ENCODE results near the gene NTM.

The NTM gene

DNA sequence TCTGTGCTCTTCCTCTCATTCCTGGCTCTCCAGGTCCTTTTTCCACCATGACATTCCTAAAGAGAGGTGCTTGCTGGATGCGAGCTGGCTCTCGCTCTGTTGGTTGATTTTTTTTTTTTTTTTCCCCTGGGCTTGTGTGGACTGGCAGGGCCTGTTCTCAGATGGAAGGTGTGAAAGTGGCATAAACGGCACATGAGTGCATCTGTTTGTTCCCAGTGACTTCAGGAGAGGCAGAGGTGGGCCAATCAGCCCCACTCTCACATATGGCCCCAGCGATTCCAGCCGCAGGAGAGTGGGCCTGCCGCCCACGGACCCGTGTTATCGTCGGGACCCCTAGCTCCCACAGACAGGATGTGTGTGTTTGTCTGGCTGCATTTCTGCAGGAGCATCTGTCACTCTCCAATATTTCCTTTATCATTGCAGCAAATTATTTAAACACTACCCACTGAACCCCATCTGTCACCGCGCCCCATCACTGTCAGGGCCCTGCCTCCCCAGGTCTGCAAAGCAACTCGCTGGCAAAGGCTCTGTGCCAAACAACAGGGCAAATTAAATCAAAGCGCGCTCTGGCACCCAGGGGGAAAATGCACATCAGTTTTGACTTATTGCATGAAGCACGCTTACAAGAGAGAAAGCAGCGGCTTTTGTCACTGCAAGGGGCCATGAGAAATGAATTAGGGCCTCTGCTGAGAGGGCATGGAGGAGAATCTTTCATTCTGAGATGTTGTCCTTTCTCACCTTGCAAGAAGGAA is 886.3 kb downstream of the NTM start:
- DNase-seq, result no peak

DNA sequence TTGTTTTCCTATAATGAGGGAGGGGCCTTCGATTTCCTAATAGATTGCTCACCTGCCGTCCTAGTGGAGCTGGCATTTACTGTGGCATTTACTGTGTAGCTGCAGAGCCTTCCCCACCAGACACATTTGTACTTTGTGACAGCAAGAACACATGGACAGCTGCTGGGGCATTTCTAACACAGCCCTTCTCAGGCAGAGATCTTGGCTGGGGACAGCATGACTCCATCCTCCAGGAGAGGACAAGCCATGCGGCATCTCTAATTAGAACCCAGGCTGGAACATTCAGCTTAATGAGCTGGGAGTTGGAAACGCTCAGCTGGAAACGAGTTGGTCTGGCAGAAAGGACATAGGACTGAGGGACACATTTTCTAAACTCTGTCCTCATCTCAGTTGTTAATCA is 887.5 kb downstream of the NTM start:
- no peak for DNase-seq

DNA sequence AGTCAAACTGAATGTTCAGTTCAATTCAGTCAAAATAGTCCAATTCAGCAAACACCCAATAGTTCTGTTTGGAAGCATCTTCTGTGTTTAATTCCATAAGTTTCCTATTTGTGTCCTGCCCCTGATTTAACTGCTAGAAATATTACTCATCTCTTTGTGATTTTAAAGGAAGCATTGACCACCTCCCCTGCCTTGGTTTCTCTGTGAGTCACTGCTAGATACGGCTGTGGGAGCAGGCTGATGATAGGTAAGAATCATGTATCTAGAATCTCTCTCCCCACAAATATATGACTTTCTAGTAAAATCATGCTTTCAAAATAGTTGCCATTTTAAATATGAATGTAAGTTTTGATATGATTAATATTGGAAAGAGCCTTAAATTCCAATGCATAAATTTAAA is 888.5 kb downstream of the NTM start:
- DNase-seq, result no peak

- no peak for DNase-seq
Measured at GRCh38 chr11:132260636-132261035, 890.2 kb downstream of the NTM start.

DNA sequence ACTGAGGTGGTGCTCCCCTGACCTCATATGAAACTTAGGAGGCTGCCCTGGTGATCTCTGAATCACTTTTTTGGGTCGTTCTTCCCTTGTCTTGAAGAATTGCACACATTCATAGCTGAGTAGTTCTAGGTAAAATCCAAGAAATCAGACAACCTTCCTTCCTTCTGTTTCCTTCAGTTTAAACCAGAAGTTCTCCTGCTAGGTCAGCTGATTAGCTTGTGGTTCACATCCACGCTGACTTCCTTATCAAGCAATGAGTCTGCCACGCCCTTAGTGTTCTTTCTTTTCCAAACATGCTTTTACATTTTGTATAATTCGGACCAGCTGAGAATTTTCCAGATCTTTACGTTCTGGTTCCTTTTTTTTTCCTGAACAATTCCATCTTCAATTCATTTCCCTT is 892.8 kb downstream of the NTM start:
- no peak for DNase-seq

DNA sequence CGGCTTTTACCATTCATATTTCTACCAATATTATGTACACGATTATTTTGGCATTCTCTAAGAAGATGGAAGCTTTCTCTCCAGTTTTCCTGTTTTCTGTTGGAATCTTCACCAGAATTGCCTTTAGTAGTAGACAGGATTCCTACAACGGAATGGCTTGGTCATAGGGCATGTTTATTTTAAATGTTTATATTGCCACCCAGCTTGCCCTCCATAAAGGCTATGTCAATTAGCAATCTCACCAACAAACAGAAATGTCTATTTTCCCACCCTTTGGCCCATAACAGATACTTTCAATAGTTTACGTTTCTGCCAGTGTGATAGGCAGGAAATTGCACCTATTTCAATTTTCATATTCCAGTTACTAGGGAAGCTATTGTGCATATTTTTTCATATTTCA is 893.5 kb downstream of the NTM start:
- DNase-seq, result no peak

- no peak for DNase-seq
Measured at GRCh38 chr11:132264616-132265015, 894.2 kb downstream of the NTM start.

DNA sequence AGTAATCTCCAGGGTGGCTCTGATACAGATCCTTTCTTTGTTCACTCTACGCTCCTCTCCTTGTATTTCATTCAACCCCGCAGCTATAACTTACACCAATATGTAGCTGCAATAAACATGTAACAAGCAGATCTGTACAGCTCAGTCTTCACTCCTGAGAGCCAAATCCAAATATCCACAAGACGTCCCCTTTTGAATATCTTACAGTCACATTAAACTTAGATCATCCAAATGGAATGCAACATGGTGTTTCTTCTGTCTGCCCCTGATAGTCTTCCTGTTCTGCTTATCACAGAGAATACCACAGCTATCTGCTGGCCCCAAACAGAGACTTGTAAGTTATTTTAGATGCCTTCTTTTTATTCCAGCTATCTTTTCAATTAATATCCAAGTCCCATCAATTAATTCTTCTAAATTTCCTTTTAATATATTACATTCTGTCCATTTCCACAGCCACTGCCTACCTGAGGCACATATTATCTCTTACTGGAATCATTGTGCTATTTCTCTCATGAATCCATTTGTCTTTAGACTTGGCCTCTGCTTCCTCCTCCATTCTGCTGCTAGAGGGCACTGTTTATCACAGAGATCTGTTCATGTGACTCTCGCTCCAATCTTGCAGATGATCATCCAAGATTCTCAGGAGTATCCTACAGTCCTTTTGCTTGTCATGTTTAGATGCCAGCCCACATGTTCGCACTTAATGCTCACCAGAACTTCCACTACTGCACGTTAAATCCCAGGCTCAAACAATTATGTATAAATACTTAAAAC is 908.6 kb downstream of the NTM start:
- no peak for DNase-seq

DNA sequence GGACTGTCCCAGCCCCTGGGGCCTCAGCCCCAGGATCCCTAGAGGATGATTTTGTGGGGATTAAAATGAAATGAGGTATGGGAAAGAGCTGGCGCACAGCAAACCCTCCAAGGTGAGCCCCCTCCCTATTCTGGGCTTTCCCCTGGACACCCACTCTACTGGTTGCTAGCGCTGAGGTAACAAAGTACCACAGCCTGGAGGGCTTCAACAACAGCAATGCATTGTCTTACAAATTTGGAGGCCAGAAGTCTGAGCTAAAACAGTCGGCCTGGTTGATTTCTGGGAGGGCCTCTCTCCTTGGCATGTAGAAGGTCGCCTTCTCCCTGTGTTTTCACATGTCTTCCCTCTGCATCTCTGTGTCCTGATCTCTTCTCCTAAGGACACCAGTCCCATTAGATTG is 913.6 kb downstream of the NTM start:
- DNase-seq, result no peak

DNA sequence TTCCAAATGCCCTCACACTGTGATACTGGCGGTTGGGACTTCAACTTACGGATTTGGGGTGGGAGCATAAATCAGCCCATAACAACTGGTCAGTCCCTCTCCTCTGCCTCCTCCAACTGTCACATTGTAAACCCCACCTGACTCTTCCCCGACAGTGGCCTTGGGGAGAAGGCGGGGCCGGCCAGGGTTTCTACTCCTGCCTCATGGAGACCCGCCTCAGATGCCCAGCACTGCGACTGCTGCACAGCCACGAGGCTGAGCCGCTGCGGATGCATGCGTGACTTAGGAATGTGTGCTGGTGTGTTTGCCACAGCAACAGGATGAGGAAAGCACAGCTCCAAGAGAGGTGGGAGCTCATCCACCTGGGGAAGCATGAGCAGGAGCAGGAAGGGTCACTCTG is 914.2 kb downstream of the NTM start:
- no peak for DNase-seq

GRCh38 chr11:132285631-132286030 is 915.2 kb downstream of the NTM start:
- no peak for DNase-seq

GRCh38 chr11:132286106-132286505 is 915.7 kb downstream of the NTM start:
- DNase-seq, result no peak

DNA sequence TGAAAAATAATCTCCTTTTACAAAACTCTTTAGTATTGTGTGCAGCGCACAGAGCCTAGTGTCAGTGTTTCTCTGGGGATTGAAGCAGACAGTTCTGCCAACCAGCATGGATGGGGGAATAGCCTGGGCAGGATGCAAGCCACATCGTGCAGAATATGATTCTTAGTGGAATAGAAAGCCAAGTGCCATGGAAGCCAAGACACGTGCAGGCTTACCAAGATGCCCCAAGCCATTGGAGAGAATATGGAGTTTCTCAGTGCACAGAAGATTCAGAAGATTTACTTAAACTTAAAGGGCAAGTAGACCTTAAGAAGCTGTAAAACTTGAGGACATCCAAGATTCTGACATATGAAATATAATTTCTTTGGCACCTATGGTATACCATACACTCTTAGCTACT is 917.6 kb downstream of the NTM start:
- DNase-seq, result no peak

GRCh38 chr11:132289590-132290256 is 919.3 kb downstream of the NTM start:
- no peak for DNase-seq

DNA sequence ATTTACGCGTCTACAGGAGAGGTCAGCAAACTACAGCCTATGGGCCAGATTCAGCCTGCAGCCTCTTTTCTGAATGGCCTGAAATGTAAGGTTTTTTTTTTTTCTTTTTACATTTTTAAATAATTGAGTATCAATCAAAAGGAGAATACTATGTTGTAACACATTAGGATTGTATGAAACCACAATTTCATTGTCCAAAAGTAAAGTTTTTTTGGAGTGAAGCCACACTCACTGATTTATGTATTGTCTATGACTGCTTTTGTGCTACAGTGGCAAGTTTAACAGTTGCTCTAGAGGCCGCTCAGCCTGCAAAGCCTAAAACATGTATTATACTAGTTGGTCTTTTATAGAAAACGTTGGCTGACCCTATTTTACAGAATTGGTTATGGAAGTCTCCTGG is 923.2 kb downstream of the NTM start:
- DNase-seq, result no peak

DNA sequence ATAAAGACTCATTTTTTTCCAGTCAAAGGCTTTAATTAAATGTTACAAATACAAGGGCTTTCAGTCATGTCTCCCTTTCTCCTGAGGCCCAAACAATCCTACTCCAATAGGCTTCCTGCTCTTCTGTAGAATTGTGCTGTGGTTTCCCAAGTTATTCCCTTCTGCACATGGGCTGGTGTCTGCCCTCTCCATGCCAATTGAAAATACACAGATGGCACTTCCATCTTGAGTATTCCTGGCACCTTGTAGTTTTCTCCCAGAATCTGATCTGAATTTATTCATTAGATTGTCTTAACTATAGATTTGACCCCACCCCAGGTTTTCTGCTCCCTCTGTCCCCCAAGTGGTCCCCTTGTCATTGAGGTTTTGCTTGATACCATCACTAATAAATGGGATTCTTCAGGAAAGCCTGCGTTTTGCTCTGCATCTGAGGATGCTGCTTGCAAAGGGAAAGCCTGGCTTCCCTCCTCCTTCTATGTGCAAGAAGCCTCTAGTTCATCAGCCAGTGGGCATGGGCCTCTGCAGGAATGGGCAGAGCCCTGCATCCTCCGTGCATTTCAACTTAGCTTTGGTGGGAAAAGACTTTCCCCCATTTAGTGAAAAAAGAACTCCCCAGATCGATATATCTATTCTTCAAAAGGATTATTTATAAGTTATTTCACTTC is 926.7 kb downstream of the NTM start:
- no peak for DNase-seq

- no peak for DNase-seq
Measured at GRCh38 chr11:132298357-132298756, 927.9 kb downstream of the NTM start.

DNA sequence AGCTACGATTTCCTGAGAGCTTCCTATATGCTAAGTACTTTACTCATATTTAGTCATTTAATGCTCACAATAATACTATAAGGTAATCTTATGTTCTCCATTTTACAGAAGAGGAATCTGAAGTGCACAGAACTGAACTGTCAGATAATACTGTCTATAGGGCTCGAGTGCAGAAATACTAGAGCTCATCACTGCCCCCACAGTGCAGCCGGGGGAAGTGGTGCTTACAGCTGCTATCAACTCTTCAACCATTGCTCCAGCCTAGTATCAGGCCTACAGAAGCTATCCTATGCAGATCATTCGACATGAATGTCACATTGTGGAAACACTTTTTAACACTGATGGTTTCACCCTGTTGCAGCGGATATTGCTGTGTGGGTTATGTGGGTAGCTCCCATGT is 929.9 kb downstream of the NTM start:
- DNase-seq, result no peak

DNA sequence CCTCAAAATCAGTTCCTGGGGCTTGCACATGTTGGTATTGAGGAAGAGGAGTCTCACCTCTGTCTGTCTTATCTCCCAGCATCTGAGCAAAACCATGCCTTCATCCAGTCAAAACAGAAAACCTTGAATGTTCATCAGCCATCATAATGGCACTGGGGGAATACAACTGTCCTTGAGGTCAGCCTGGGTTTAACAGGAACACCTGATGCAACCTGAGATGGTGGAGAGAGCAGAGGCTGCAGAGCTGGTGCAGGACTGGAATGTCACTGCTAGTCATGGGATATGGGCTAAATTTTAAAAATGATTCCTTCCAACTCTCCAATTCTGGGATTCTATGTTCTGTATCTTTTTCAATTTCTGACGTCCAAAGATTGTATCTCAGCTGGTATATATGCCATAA is 931.0 kb downstream of the NTM start:
- no peak for DNase-seq

GRCh38 chr11:132301900-132302299 is 931.5 kb downstream of the NTM start:
- no peak for DNase-seq

DNA sequence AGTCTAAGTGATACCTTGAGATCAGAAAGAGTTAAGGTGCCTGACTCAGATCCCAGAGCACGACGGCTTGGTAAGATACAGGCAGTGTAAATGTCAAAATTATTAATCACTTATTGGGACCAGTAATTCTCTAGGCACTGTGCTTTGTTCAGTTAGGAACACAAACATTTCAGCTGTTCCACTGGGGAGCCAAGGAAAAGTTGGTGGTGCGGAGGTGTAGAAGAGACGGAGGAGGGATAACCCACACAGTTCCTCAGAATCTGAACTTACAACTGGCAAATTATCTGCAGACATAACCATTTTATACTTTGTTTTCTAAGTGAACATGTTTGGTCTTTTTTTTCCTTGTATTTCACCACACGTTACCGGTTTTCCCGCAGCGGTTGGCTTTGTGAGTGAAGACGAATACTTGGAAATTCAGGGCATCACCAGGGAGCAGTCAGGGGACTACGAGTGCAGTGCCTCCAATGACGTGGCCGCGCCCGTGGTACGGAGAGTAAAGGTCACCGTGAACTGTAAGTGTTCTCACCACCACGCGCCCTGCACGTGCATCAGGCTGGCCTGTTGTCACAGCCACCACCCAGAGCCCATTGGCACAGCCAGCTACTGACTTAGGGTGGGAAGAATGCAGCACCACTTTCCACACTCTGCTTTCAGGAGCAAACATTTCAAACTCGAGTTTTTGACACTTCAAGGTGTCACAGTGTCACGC is 937.0 kb downstream of the NTM start:
- no peak for DNase-seq

Measured in activated T-cell treated with anti-CD3 and anti-CD28 coated beads, Interleukin-2, amount 50 U/mL, for 48 hours (primary cell).